Right lobe of liver (tissue), 4 donors: ENCODE results near the gene SRCIN1.

Experiments used
- CTCF ChIP-seq, 4 donors: fragments of 200-600 bp in 3 of 4; fragments of 450-650 bp in 1 of 4; IDR thresholded peaks; one replicate each; pipeline versions ENCODE4 v1.5.1 to v1.8.0; 2016 to 2022; ENCODE audit warnings: antibody characterized with exemption in 4 of 4, mild to moderate bottlenecking in 2 of 4
- POLR2A ChIP-seq: fragments of 450-650 bp; IDR thresholded peaks from one replicate; pipeline ENCODE4 v1.6.1; 2017; ENCODE audit warnings: antibody characterized with exemption, mild to moderate bottlenecking
- donor health status: DM: no; HTN: no; CAD: no.
- donor health status: DM: no; HTN: no; CAD: no.
- donor health status: DM: no; HTN: yes; CAD: no.

- TF ChIP-seq CTCF (IDR thresholded peaks at IDR 0.05) (no peak), POLR2A (no peak)
These were observed 8.4 kb upstream of the SRCIN1 start for GRCh38 chr17:38613981-38614779.
